ENCODE data around the gene UBE2H.

UBE2H gene

DNA sequence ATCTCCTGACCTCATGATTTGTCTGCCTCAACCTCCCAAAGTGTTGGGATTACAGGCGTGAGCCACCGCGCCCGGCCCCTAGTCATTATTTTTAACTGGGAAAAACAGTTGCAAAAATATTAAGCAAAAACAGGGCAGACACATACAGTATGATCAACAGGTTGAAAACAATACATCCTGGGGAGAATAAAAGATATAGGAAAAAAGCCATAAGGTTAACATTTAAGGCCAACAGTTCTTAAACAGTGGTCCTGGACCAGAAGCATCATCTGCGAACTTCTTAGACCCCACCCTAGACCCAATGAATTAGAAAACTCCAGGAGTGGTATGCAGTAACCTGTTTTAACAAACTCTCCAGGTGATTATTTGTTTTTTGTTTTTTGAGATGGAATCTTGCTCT is 6.5 kb downstream of the UBE2H start:
- TF ChIP-seq, protein P1, sequence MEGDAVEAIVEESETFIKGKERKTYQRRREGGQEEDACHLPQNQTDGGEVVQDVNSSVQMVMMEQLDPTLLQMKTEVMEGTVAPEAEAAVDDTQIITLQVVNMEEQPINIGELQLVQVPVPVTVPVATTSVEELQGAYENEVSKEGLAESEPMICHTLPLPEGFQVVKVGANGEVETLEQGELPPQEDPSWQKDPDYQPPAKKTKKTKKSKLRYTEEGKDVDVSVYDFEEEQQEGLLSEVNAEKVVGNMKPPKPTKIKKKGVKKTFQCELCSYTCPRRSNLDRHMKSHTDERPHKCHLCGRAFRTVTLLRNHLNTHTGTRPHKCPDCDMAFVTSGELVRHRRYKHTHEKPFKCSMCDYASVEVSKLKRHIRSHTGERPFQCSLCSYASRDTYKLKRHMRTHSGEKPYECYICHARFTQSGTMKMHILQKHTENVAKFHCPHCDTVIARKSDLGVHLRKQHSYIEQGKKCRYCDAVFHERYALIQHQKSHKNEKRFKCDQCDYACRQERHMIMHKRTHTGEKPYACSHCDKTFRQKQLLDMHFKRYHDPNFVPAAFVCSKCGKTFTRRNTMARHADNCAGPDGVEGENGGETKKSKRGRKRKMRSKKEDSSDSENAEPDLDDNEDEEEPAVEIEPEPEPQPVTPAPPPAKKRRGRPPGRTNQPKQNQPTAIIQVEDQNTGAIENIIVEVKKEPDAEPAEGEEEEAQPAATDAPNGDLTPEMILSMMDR (IDR thresholded peaks at IDR 0.05; ENCODE audit: low read depth, low read length, missing control alignments), result no peak

DNA sequence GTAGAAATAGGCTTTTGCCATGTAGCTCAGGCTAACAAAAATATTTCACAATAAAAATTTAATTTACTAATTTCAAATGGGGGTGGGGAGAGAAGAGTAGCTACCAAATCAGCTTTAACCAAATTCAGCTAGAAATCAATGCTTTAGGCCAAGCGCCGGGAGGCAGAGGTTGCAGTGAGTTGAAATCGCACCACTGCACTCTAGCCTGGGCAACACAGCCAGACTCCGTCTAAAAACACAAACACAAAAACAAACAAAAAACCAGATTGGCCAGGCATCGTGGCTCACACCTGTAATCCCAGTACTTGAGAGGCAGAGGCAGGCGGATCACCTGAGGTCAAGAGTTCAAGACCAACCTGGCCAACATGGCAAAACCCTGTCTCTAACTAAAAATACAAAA is 9.4 kb downstream of the UBE2H start:
- H3K4me3 ChIP-seq (replicated peaks; ENCODE audit: low read depth, low read length), result no peak overlapping the region
- DNase-seq (ENCODE audit: extremely low read depth, low read depth), result no peak
- TF ChIP-seq, protein P1 (IDR thresholded peaks at IDR 0.05; ENCODE audit: low read depth, low read length, missing control alignments), result no peak

More for the DNA sequence above, 6.5 kb downstream of the UBE2H start:
- DNase-seq (ENCODE audit: extremely low read depth, low read depth), result no peak
- no peak overlapping the region for H3K4me3 ChIP-seq (replicated peaks; ENCODE audit: low read depth, low read length)

DNA sequence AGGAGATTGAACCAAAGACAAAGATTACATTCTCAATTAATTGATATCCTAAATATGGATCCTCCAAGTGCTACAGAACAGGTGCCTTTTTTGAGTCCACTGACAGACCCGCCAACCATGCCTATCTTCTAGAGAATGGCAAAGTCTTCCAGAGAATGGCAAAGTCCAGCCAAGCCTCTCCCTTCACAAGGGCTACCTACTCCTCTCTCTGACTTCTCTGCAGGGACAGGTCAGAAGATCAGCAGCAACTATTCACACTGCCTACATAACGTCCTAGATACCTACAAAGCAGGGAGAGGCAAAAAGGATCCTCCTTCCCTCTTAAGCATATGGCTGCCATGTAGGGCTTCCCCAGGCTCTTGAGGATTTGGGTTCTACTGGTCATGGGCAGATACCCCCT is 12.4 kb downstream of the UBE2H start:
- DNase-seq (ENCODE audit: extremely low read depth, low read depth), result no peak
- TF ChIP-seq, protein P1 (IDR thresholded peaks at IDR 0.05; ENCODE audit: low read depth, low read length, missing control alignments), result no peak
- no peak overlapping the region for H3K4me3 ChIP-seq (replicated peaks; ENCODE audit: low read depth, low read length)

DNA sequence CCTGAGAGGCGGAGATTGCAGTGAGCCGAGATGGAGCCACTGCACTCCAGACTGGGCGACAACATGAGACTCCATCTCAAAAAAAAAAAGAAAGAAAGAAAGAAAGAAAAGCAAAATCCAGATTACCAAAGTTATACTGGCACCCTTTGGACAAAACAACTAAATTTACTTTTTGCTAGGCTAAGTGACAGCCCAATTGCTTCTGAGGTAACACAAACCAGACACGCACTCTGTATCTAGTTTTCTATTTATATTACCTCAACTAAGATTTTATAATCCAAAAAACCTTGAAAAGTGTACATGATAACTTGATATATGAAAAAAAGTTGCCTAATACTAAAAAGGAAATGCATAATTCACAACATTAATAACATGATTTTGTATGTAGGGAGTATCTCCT is 12.9 kb downstream of the UBE2H start:
- no peak overlapping the region for H3K4me3 ChIP-seq (replicated peaks; ENCODE audit: low read depth, low read length)

DNA sequence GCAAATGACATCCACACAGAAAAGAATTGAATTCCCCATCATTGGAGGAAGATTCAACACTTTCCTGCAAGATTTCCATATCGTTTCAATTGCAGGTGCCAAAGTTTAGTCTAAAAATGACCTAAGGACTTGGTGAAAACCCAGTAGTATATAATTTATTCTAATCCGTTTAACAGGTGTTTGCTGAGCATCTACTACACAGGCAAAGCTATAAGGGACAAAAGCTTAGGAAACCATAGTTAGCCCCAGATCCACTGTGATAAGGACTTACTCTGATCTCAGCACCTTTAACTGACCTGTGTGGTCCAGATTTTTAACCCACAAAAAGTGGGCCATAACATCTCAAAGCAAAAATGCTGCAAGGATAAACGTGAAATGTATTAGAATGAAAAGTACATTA is 19.1 kb downstream of the UBE2H start:
- no peak overlapping the region for H3K4me3 ChIP-seq (replicated peaks; ENCODE audit: low read depth, low read length)
- no peak for DNase-seq (ENCODE audit: extremely low read depth, low read depth)
- TF ChIP-seq, protein P1 (IDR thresholded peaks at IDR 0.05; ENCODE audit: low read depth, low read length, missing control alignments), result no peak

More for the DNA sequence above, 12.9 kb downstream of the UBE2H start:
- TF ChIP-seq, protein P1 (IDR thresholded peaks at IDR 0.05; ENCODE audit: low read depth, low read length, missing control alignments), result no peak
- no peak for DNase-seq (ENCODE audit: extremely low read depth, low read depth)

DNA sequence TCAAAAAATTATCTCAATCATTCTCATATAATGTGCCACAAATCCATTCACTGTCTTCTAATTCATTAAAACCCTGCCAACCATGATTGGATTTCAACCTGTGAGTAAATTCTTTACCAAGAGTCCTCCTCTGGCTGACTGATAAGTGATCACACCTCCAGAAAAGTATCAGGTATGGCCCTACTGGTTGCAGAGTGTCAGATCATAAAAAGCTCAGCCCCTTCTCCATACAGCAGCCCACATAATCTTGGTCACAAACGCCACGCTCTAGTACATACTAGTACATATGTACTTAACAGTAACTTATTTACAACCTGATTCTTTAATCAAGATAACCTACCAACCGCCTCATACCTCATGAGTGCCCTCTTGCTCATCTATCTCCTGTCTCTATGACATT is 26.1 kb downstream of the UBE2H start:
- TF ChIP-seq, protein P1 (IDR thresholded peaks at IDR 0.05; ENCODE audit: low read depth, low read length, missing control alignments), result no peak
- no peak for DNase-seq (ENCODE audit: extremely low read depth, low read depth)
- H3K4me3 ChIP-seq (replicated peaks; ENCODE audit: low read depth, low read length), result no peak overlapping the region

DNA sequence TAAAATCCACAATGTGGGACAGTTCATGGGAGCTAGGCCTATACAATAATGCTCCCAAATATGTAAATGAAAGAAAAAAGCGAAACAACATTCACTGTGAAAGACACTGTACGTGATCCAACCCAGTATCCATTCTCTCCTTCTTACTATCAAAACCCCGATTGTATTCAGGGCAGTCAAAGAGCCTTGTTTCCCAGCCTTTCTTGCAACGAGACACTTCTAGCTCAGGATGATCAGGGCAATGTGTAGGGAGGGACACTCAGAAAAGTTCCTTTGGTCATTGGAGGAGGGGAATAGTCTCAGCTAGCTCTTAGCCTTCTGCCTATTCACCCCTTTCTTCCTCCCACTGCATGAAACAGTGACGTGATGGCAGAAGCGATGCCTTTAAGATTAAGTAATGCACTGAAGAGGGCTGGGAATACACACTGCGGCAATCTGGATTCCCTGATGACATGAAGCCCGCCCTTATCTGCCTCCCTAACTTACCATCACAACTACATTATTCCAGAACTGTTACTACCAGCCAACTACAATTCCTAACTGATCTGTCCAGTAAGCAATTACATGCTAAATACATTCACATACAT is 27.3 kb downstream of the UBE2H start:
- DNase-seq (ENCODE audit: extremely low read depth, low read depth), result no peak
- TF ChIP-seq, protein P1 (IDR thresholded peaks at IDR 0.05; ENCODE audit: low read depth, low read length, missing control alignments), result no peak

More for the DNA sequence above, 27.3 kb downstream of the UBE2H start:
- H3K4me3 ChIP-seq (replicated peaks; ENCODE audit: low read depth, low read length), result no peak overlapping the region

Measured in HFF-Myc (cell line).